Panc1 (cell line): ENCODE data around the gene APBB2.

Experiments
- CTCF ChIP-seq: fragments of 450-650 bp; IDR thresholded peaks from 2 replicates; pipeline ENCODE4 v1.5.1; 2017; ENCODE audit warnings: mild to moderate bottlenecking
- POLR2AphosphoS5 ChIP-seq: IDR thresholded peaks from 2 replicates; pipeline ENCODE4 v1.6.1; 2012; ENCODE audit warnings: mild to moderate bottlenecking, low read depth, low read length, moderate library complexity
- REST ChIP-seq, 2 experiments: IDR thresholded peaks; 2 replicates each; pipeline ENCODE4 v1.6.1; 2011 to 2012; ENCODE audit warnings: low read depth in 2 of 2, control low read depth in 1 of 2, low read length in 1 of 2, mild to moderate bottlenecking in 1 of 2, moderate library complexity in 1 of 2; ENCODE audit not compliant: insufficient read depth in 1 of 2
- SIN3A ChIP-seq: IDR thresholded peaks from 2 replicates; pipeline ENCODE4 v1.6.1; 2012; ENCODE audit warnings: low read depth, mild to moderate bottlenecking, low read length, moderate library complexity, borderline replicate concordance; ENCODE audit not compliant: insufficient read depth

- TF ChIP-seq CTCF (no peak), POLR2AphosphoS5 (no peak), SIN3A (no peak), REST (IDR thresholded peaks at IDR 0.05; ENCODE audit: insufficient read depth in 1 of 2, low read depth in 2 of 2, low read length in 1 of 2) (no peak)
These were observed 172.8 kb downstream of the APBB2 start for GRCh38 chr4:41041551-41041950.
